HG03095 (cell line): ENCODE measurements around the gene TTC22.

Source experiments
- ATAC-seq: cut with Tn5 transposase; IDR thresholded peaks from one replicate; pipeline ENCODE4 v1.9.1; 2021; ENCODE audit warnings: moderate library complexity; ENCODE audit not compliant: unreplicated experiment

Gene TTC22

GRCh38 chr1:54754486-54755285, 46.4 kb downstream of the TTC22 start:
- no peak for ATAC-seq

GRCh38 chr1:54754045-54754444, 47.1 kb downstream of the TTC22 start:
- no peak for ATAC-seq

- ATAC-seq, result no peak
These were observed 49.7 kb downstream of the TTC22 start for GRCh38 chr1:54751426-54751825.

DNA sequence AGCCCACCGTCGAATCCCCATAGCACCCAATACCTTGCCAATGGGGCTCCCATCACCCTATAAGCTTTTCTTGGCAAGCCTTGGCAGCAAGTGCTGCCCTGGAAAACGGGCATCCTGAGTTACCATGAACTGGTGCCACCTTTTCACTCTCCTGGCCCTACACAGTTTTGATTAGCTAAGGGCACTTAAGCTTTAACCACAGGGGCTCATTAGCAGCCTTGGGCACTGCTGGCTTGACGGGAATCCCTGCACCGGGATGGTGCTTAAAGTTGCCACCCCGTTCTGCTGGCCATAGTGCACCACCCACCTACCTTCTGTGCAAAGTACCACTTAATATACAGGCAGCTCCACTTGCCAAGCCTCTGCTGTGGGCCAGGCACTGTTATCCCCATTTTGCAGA, 50.5 kb downstream of the TTC22 start:
- ATAC-seq, result no peak

DNA sequence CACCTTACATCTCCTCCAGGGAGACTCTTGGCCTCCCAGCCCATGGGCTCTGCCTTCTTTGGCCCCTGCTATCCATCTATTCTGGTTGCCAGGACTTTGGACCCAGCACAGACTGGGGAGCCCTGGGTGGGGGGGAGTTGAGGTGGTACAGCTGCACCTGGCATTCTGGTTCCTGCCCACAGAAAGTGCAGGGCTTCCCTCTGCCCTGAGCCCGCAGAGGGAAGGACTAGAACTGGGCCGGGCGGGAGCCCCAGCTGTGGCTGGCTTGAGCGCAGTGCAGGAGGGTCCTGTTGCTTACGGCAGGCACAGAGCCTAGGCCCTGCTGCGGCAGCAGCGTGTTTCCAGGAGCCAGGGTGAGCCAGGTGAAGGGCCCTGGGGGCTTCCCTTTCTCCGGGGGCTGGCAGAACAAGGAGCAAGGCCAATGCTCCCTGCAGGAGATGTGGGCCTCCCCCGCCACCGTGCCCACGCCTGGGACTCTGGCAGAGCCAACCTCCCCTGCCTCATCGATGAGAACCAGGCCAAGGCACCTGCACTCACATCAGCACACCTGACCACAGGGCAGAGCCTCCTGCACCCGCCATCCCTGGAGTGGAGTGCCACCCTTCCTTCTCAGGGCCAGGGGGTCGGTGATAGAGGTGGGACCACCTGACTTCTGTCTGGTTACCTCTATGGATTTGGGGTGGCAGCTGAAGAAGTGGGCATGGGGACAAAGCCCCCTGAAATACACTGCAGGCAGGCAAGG, 52.9 kb downstream of the TTC22 start:
- ATAC-seq, result no peak

- ATAC-seq, result no peak
These were observed 55.3 kb downstream of the TTC22 start for GRCh38 chr1:54745864-54746263.

- ATAC-seq, result no peak
These were observed 55.8 kb downstream of the TTC22 start for GRCh38 chr1:54745274-54745673.

GRCh38 chr1:54744696-54745095, 56.4 kb downstream of the TTC22 start:
- no peak for ATAC-seq

GRCh38 chr1:54743416-54744226, 57.5 kb downstream of the TTC22 start:
- no peak for ATAC-seq

- no peak for ATAC-seq
These were observed 58.8 kb downstream of the TTC22 start for GRCh38 chr1:54742282-54742681.

- ATAC-seq, result no peak
These were observed 59.6 kb downstream of the TTC22 start for GRCh38 chr1:54741531-54741930.

- no peak for ATAC-seq
These were observed 62.9 kb downstream of the TTC22 start for GRCh38 chr1:54738244-54738643.

DNA sequence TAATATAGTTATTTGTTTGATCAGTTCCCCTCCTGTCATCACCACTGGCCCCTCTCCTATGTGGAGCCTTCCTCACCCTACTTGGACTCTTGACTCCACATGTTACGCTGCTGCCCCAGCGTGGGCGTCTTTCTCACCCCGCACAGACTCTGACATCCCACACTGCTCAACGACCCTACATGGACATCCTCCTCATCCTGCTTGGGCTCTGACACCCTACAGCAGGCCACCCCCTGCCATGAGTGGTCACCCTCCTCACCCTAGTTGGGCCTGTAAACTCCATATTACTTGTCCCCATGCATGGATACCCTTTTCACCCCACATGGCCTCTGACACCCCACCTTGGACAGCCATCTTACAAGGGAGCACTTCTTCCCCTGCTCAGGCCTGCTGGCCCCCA, 64.4 kb downstream of the TTC22 start:
- ATAC-seq, result no peak
